K562 (cell line): Measurements from ENCODE around the gene ABL1. TPM values are rescaled to one million over a fixed set of nuclear protein-coding genes. Genes with fewer than 3 reads are reported as not detected.
"Not testable (repeated sequence)": the region's sequence is repeated elsewhere in the genome, so short reads cannot be mapped to it uniquely, and the experiment has no call there.

Source experiments
- ATAC-seq: fragments of 200-7000 bp; cut with Tn5 transposase; 3 replicates; pipeline ENCODE4 v1.9.1; 2020; ENCODE audit warnings: moderate library complexity
- BruUV-seq: library from RNA; stranded (reverse); fragments of 400-500 nt; replicated peaks from 2 replicates; lab custom pipeline; 2021; lab: Mats Ljungman, UMichigan
- CTCF ChIA-PET: fragments of 300-600 bp; formaldehyde crosslinking; extraction: SDS; loops from one replicate; lab custom pipeline; 2021; ENCODE audit warnings: low intra/inter-chr PET ratio; lab: Yijun Ruan, JAX
- POLR2A ChIA-PET: fragments of 300-600, 350-650 bp; sonication (Branson Sonifier 250); formaldehyde crosslinking; extraction: SDS; loops from one replicate; lab custom pipeline; 2021; ENCODE audit warnings: antibody characterized with exemption, inconsistent platforms; lab: Yijun Ruan, JAX
- DNase-seq, 4 experiments: peaks; one replicate each; pipeline versions ENCODE4 v3.0.0 to v3.0.0-alpha.2; 2011 to 2018; ENCODE audit warnings: low spot score in 3 of 4, mixed read lengths in 3 of 4; ENCODE audit errors: extremely low read depth in 1 of 4
- FAIRE-seq: peaks from 2 replicates; lab custom pipeline; 2011; peaks lifted over from hg19 to GRCh38; lab: Jason Lieb, UNC
- H2AFZ ChIP-seq: 2 replicates; pipeline ENCODE4 v1.6.0; 2011; ENCODE audit warnings: low read depth, low read length, control low read depth, inconsistent platforms
- H3K27ac ChIP-seq: fragments of 200-600 bp; 3 replicates; pipeline ENCODE4 v1.8.0; 2011; ENCODE audit warnings: low read depth, mild to moderate bottlenecking, control low read depth, inconsistent platforms, low read length, moderate library complexity, mixed read lengths; ENCODE audit errors: extremely low read depth
- H3K27me3 ChIP-seq, 2 experiments: fragments of 300-600 bp in 1 of 2; 2 replicates in 1 of 2; 3 replicates in 1 of 2; pipeline versions ENCODE4 v1.6.0 to v1.8.0; 2011; ENCODE audit warnings: inconsistent platforms in 2 of 2, low read length in 2 of 2, mild to moderate bottlenecking in 1 of 2, mixed read lengths in 1 of 2, moderate library complexity in 1 of 2; ENCODE audit not compliant: control insufficient read depth in 2 of 2, insufficient read depth in 2 of 2
- H3K36me3 ChIP-seq: fragments of 300-600 bp; 3 replicates; pipeline ENCODE4 v1.8.0; 2011; ENCODE audit warnings: mild to moderate bottlenecking, low read length, inconsistent platforms; ENCODE audit not compliant: control insufficient read depth, insufficient read depth
- H3K4me1 ChIP-seq, 2 experiments: fragments of 200-600 bp in 1 of 2; replicated peaks in 1 of 2; 2 replicates in 1 of 2; 3 replicates in 1 of 2; pipeline versions ENCODE4 v1.5.1 to v1.8.0; 2011; ENCODE audit warnings: inconsistent platforms in 2 of 2, low read length in 2 of 2, mild to moderate bottlenecking in 1 of 2, mixed read lengths in 1 of 2, moderate library complexity in 1 of 2; ENCODE audit not compliant: control insufficient read depth in 2 of 2, insufficient read depth in 2 of 2
- H3K4me2 ChIP-seq: 2 replicates; pipeline ENCODE4 v1.6.1; 2011; ENCODE audit warnings: low read length, control low read depth, inconsistent platforms, mixed read lengths; ENCODE audit not compliant: insufficient read depth
- H3K4me3 ChIP-seq: fragments of 200-600 bp; sonication (generic), shearing (Covaris generic); 2 replicates; pipeline ENCODE4 v1.5.1; 2016; ENCODE audit warnings: control low read depth, inconsistent platforms
- H3K79me2 ChIP-seq: fragments of 200-600 bp; 3 replicates; pipeline ENCODE4 v1.8.0; 2011; ENCODE audit warnings: low read length, inconsistent platforms; ENCODE audit not compliant: control insufficient read depth, insufficient read depth
- H3K9ac ChIP-seq, 2 experiments: 2 replicates each; pipeline versions ENCODE4 v1.6.0 to v1.6.1; 2011; ENCODE audit warnings: low read depth in 2 of 2, low read length in 2 of 2, control low read depth in 1 of 2, inconsistent platforms in 1 of 2, mild to moderate bottlenecking in 1 of 2, mixed read lengths in 1 of 2; ENCODE audit not compliant: insufficient read depth in 1 of 2
- H3K9me1 ChIP-seq: one replicate; pipeline ENCODE4 v1.6.0; 2011; ENCODE audit warnings: inconsistent platforms, mild to moderate bottlenecking, low read length, moderate library complexity; ENCODE audit not compliant: control insufficient read depth, insufficient read depth
- H3K9me3 ChIP-seq: replicated peaks from 2 replicates; pipeline ENCODE4 v1.5.1; 2011; ENCODE audit warnings: low read depth, low read length, inconsistent platforms; ENCODE audit not compliant: control insufficient read depth, insufficient read depth
- H4K20me1 ChIP-seq: replicated peaks from 2 replicates; pipeline ENCODE4 v1.6.1; 2011; ENCODE audit warnings: low read length, inconsistent platforms, mixed read lengths; ENCODE audit not compliant: control insufficient read depth, insufficient read depth
- MLX ChIP-seq, 2 experiments: fragments of 450-650 bp in 1 of 2; sonication (generic) in 1 of 2; formaldehyde crosslinking; conservative IDR thresholded peaks; 2 replicates each; pipeline versions ENCODE4 v1.4.0 to v1.8.1; 2020 to 2022; ENCODE audit warnings: mild to moderate bottlenecking in 1 of 2, missing genetic modification reagents in 1 of 2
- TEAD1 ChIP-seq, 2 experiments: fragments of 450-650 bp in 1 of 2; sonication (generic) in 1 of 2; formaldehyde crosslinking; IDR thresholded peaks; 2 replicates each; pipeline versions ENCODE4 v1.4.0 to v1.8.0; 2020 to 2022; ENCODE audit warnings: mild to moderate bottlenecking in 2 of 2, missing genetic modification reagents in 1 of 2
- WGBS: fragments of 100-300 bp; shearing (Covaris generic); methylation state at CpG from one replicate; pipeline ENCODE4 v1.1.6; 2016; ENCODE audit warnings: low coverage, mixed read lengths; ENCODE audit not compliant: insufficient coverage; ENCODE audit errors: missing lambda C conversion rate; 5-methylcytosine and 5-hydroxymethylcytosine counted together
- in situ Hi-C: fragments of 300-500 bp; cut with MboI; formaldehyde crosslinking; loops from 4 replicates; pipeline ENCODE4 v1.15.0; 2018; ENCODE audit warnings: inconsistent platforms, mixed read lengths
- intact Hi-C: fragments of 100-400 bp; cut with micrococcal nuclease; formaldehyde crosslinking; loops from 2 replicates; pipeline ENCODE4 v1.14.2; 2022
- polyA plus RNA-seq, 8 experiments: library from polyadenylated mRNA; depleted of rRNA in 4 of 8; stranded (reverse) in 5 of 8; unstranded in 3 of 8; fragments of >200 nt; fragmentation: Nextera tagmentation in 2 of 8; fragmentation: Illumina TruSeq in 1 of 8; extraction: Ambion mirVana in 2 of 8; extraction: Trizol in 1 of 8; gene quantifications; 2 replicates each; pipeline versions ENCODE4 v1.2.1 to v1.2.3, GENCODE V29; 2011 to 2014; ENCODE audit warnings: inconsistent platforms in 1 of 8, missing spikeins in 1 of 8
- total RNA-seq, 7 experiments: library from RNA; depleted of rRNA in 6 of 7; stranded (reverse); fragments of >200 nt in 6 of 7; fragmentation: Illumina TruSeq in 2 of 7; extraction: Trizol in 2 of 7; gene quantifications; 2 replicates each; pipeline versions ENCODE4 v1.2.1 to v1.2.3, GENCODE V29; 2011 to 2021; ENCODE audit warnings: low replicate concordance in 1 of 7

Gene ABL1
- total and polyA plus RNA-seq, 9 of the 15 experiments (the other 6 are each of a cell fraction or from before 2014, with no cell fraction given), result 1.5 to 130 (median 37.8) TPM

GRCh38 chr9:130793589-130793988 lies 41.5 kb upstream of the ABL1 start:
- Histone ChIP-seq H3K79me2 (no peaks in the 10 kb centered on the region), H3K36me3 (0 out of 3 replicates have a peak, but pooled peaks cover 2% of the 10 kb centered on the region), H4K20me1 (0 out of 2 replicates have a peak, but pooled peaks cover 4% of the 10 kb centered on the region), H3K4me3 (no peak overlapping the region), H2AFZ (no peak overlapping the region), H3K9me3 (peaks cover 14% of the 10 kb centered on the region), H3K27ac (no peak overlapping the region), H3K27me3 (no peaks in the 10 kb centered on the region), H3K9me1 (no peaks in the 10 kb centered on the region), H3K4me2 (no peak overlapping the region)
- ATAC-seq (no peak), FAIRE-seq (no peak), DNase-seq (no peak)
- CTCF ChIA-PET, result no interaction called here
- in situ Hi-C loops (no loop called here), intact Hi-C loops (no loop called here)
- 93% methylated on average over 7 of the region's 7 CpGs for WGBS
- no TSS peak for BruUV-seq
- TF ChIP-seq MLX (CRISPR knock-in tag; conservative IDR thresholded peaks at IDR 0.05), result 0 out of 4 replicates have a peak, but pooled peaks of 1 of the 2 experiments have one; percentile 28
- no peak for TF ChIP-seq TEAD1 (CRISPR knock-in tag; IDR thresholded peaks at IDR 0.05)
- TF ChIP-seq, all 486 proteins: peak for 1
- Histone ChIP-seq H3K4me1 (no peaks in the 10 kb centered on the region), H3K9ac (no peak overlapping the region)
- POLR2A ChIA-PET, result interaction anchor here (0.7 to 7.3 kb wide), 8 partner anchors 8 to 52 kb away, joined by 3 to 75 read pairs (median 5); no protein-coding TSS in a partner anchor

- not testable (repeated sequence) for H3K4me2 ChIP-seq
- CTCF ChIA-PET, result interaction anchor here (0.7 kb wide), 1 partner anchor 9 kb away, joined by 3 read pairs; no protein-coding TSS in a partner anchor
Measured at GRCh38 chr9:130794021-130794420, 41.0 kb upstream of the ABL1 start.

GRCh38 chr9:130794423-130794822 lies 40.6 kb upstream of the ABL1 start:
- H3K4me3 ChIP-seq, H3K4me2 ChIP-seq, in situ Hi-C loops, H3K9me3 ChIP-seq, H3K27me3 ChIP-seq, BruUV-seq, ATAC-seq, FAIRE-seq, intact Hi-C loops, H4K20me1 ChIP-seq, H3K9ac ChIP-seq, H2AFZ ChIP-seq, H3K79me2 ChIP-seq, H3K36me3 ChIP-seq, DNase-seq, H3K4me1 ChIP-seq, H3K9me1 ChIP-seq, H3K27ac ChIP-seq: not testable (repeated sequence)
- CTCF ChIA-PET, result interaction anchor here (0.7 kb wide), 1 partner anchor 9 kb away, joined by 3 read pairs; no protein-coding TSS in a partner anchor
- WGBS, result 68% methylated on average over 3 of the region's 3 CpGs
- POLR2A ChIA-PET, result interaction anchor here (0.6 to 7.3 kb wide), 8 partner anchors 11 to 59 kb away, joined by 3 to 75 read pairs (median 8); no protein-coding TSS in a partner anchor

More at GRCh38 chr9:130794021-130794420, 41.0 kb upstream of the ABL1 start:
- ATAC-seq, H2AFZ ChIP-seq, H3K36me3 ChIP-seq, in situ Hi-C loops, H3K9me1 ChIP-seq, DNase-seq, H3K27me3 ChIP-seq, H3K9me3 ChIP-seq, intact Hi-C loops, H4K20me1 ChIP-seq, H3K4me3 ChIP-seq, H3K4me1 ChIP-seq, H3K27ac ChIP-seq, H3K79me2 ChIP-seq, H3K9ac ChIP-seq, BruUV-seq: not testable (repeated sequence)
- peak; percentile 37 for FAIRE-seq
- POLR2A ChIA-PET, result interaction anchor here (1.0 to 7.3 kb wide), 7 partner anchors 8 to 52 kb away, joined by 4 to 75 read pairs (median 7); no protein-coding TSS in a partner anchor
- WGBS, result 14% methylated on average over 2 of the region's 2 CpGs
